H9 (cell line): ENCODE results near the gene DCUN1D5. TPM values are rescaled to one million over a fixed set of nuclear protein-coding genes. Genes with fewer than 3 reads are reported as not detected.

ENCODE experiments used
- DNase-seq: peaks from one replicate; pipeline ENCODE4 v3.0.0-alpha.2; 2017
- H2AFZ ChIP-seq: one replicate; pipeline ENCODE4 v1.6.1; 2013; ENCODE audit warnings: mild to moderate bottlenecking, low read length, control low read depth, moderate library complexity
- H2AK5ac ChIP-seq: 2 replicates; pipeline ENCODE4 v1.6.1; 2013; ENCODE audit warnings: low read length, control low read depth, mixed read lengths; ENCODE audit not compliant: insufficient read length
- H2BK120ac ChIP-seq: one replicate; pipeline ENCODE4 v1.6.1; 2013; ENCODE audit warnings: low read depth, mild to moderate bottlenecking, low read length, control low read depth, inconsistent platforms; ENCODE audit not compliant: poor library complexity, severe bottlenecking
- H2BK12ac ChIP-seq: 2 replicates; pipeline ENCODE4 v1.6.1; 2013; ENCODE audit warnings: low read length, control low read depth, mixed read lengths, low read depth; ENCODE audit not compliant: insufficient read length
- H2BK15ac ChIP-seq: 2 replicates; pipeline ENCODE4 v1.6.1; 2013; ENCODE audit warnings: low read depth, low read length, control low read depth
- H2BK20ac ChIP-seq: one replicate; pipeline ENCODE4 v1.6.1; 2013; ENCODE audit warnings: low read depth, mild to moderate bottlenecking, low read length, control low read depth, inconsistent platforms; ENCODE audit not compliant: poor library complexity, severe bottlenecking
- H2BK5ac ChIP-seq: 2 replicates; pipeline ENCODE4 v1.6.1; 2013; ENCODE audit warnings: low read length, control low read depth, mixed read lengths; ENCODE audit not compliant: insufficient read length
- H3K14ac ChIP-seq: 2 replicates; pipeline ENCODE4 v1.6.1; 2013; ENCODE audit warnings: low read length, control low read depth; ENCODE audit not compliant: insufficient read depth
- H3K18ac ChIP-seq: 2 replicates; pipeline ENCODE4 v1.6.1; 2013; ENCODE audit warnings: low read depth, mild to moderate bottlenecking, mixed read lengths, low read length, control low read depth; ENCODE audit not compliant: insufficient read length
- H3K23ac ChIP-seq: 2 replicates; pipeline ENCODE4 v1.6.1; 2013; ENCODE audit warnings: low read length, control low read depth, mixed read lengths, low read depth; ENCODE audit not compliant: insufficient read length
- H3K23me2 ChIP-seq: 2 replicates; pipeline ENCODE4 v1.6.1; 2013; ENCODE audit warnings: low read depth, mild to moderate bottlenecking, mixed read lengths, low read length, control low read depth; ENCODE audit not compliant: insufficient read length, poor library complexity, severe bottlenecking
- H3K27ac ChIP-seq: 2 replicates; pipeline ENCODE4 v1.5.1; 2013; ENCODE audit warnings: low read length, control low read depth, mixed read lengths, low read depth; ENCODE audit not compliant: insufficient read length
- H3K27me3 ChIP-seq: 2 replicates; pipeline ENCODE4 v1.6.1; 2013; ENCODE audit warnings: low read length, control low read depth, inconsistent platforms; ENCODE audit not compliant: insufficient read depth
- H3K4ac ChIP-seq: 2 replicates; pipeline ENCODE4 v1.6.1; 2013; ENCODE audit warnings: low read depth, mild to moderate bottlenecking, control low read depth, inconsistent platforms, low read length, moderate library complexity
- H3K4me1 ChIP-seq: 2 replicates; pipeline ENCODE4 v1.6.1; 2013; ENCODE audit warnings: low read length, control low read depth, inconsistent platforms; ENCODE audit not compliant: insufficient read depth
- H3K4me2 ChIP-seq: 2 replicates; pipeline ENCODE4 v1.6.1; 2013; ENCODE audit warnings: low read length, control low read depth, mixed read lengths; ENCODE audit not compliant: insufficient read length, insufficient read depth
- H3K56ac ChIP-seq: 2 replicates; pipeline ENCODE4 v1.6.1; 2013; ENCODE audit warnings: low read depth, mild to moderate bottlenecking, mixed read lengths, low read length, control low read depth; ENCODE audit not compliant: insufficient read length
- H3K79me1 ChIP-seq: 2 replicates; pipeline ENCODE4 v1.6.1; 2013; ENCODE audit warnings: low read depth, mild to moderate bottlenecking, moderate library complexity, low read length, control low read depth, inconsistent platforms; ENCODE audit not compliant: insufficient read depth, poor library complexity, severe bottlenecking
- H3K79me2 ChIP-seq: 2 replicates; pipeline ENCODE4 v1.6.1; 2013; ENCODE audit warnings: low read length, control low read depth, inconsistent platforms; ENCODE audit not compliant: insufficient read depth
- H3K9ac ChIP-seq: 2 replicates; pipeline ENCODE4 v1.6.1; 2013; ENCODE audit warnings: low read length, control low read depth, mixed read lengths; ENCODE audit not compliant: insufficient read length; ENCODE audit errors: extremely low read depth
- H3K9me3 ChIP-seq: one replicate; pipeline ENCODE4 v1.6.1; 2013; ENCODE audit warnings: low read depth, low read length, inconsistent platforms; ENCODE audit not compliant: control insufficient read depth
- H3T11ph ChIP-seq: one replicate; pipeline ENCODE4 v1.6.1; 2013; ENCODE audit warnings: mild to moderate bottlenecking, low read length, control low read depth, inconsistent platforms
- H4K20me1 ChIP-seq: one replicate; pipeline ENCODE4 v1.6.1; 2013; ENCODE audit not compliant: control insufficient read depth, insufficient read length, insufficient read depth
- H4K5ac ChIP-seq: 2 replicates; pipeline ENCODE4 v1.6.1; 2013; ENCODE audit warnings: low read depth, mild to moderate bottlenecking, mixed read lengths, low read length, control low read depth; ENCODE audit not compliant: insufficient read length
- H4K8ac ChIP-seq: replicated peaks from 2 replicates; pipeline ENCODE4 v1.6.1; 2013; ENCODE audit warnings: low read length, control low read depth, mixed read lengths, low read depth; ENCODE audit not compliant: insufficient read length
- H4K91ac ChIP-seq: 2 replicates; pipeline ENCODE4 v1.6.1; 2013; ENCODE audit warnings: low read depth, mild to moderate bottlenecking, moderate library complexity, mixed read lengths, low read length, control low read depth; ENCODE audit not compliant: insufficient read length
- H3K27ac Mint-ChIP-seq, 3 experiments: 2 replicates in 2 of 3; 3 replicates in 1 of 3; pipeline ENCODE4 v1.8.0; 2020 to 2021; ENCODE audit warnings: mixed read lengths in 3 of 3, mild to moderate bottlenecking in 1 of 3, moderate library complexity in 1 of 3
- H3K27me3 Mint-ChIP-seq: 2 replicates; pipeline ENCODE4 v1.8.0; 2021; ENCODE audit warnings: low read depth, mild to moderate bottlenecking, moderate library complexity, mixed read lengths
- H3K36me3 Mint-ChIP-seq, 3 experiments: 2 replicates in 2 of 3; 3 replicates in 1 of 3; pipeline ENCODE4 v1.8.0; 2020 to 2021; ENCODE audit warnings: low read depth in 3 of 3, mixed read lengths in 3 of 3; ENCODE audit not compliant: insufficient read depth in 1 of 3
- H3K4me1 Mint-ChIP-seq, 2 experiments: 2 replicates each; pipeline ENCODE4 v1.8.0; 2020; ENCODE audit warnings: mixed read lengths in 2 of 2
- H3K4me3 Mint-ChIP-seq, 2 experiments: 2 replicates in 1 of 2; 3 replicates in 1 of 2; pipeline ENCODE4 v1.8.0; 2020 to 2021; ENCODE audit warnings: mild to moderate bottlenecking in 2 of 2, mixed read lengths in 2 of 2, moderate library complexity in 1 of 2
- H3K9me3 Mint-ChIP-seq, 2 experiments: 2 replicates in 1 of 2; 3 replicates in 1 of 2; pipeline ENCODE4 v1.8.0; 2020; ENCODE audit warnings: mild to moderate bottlenecking in 2 of 2, mixed read lengths in 2 of 2, moderate library complexity in 1 of 2
- CTCF ChIP-seq: fragments of 200-600 bp; sonication (generic); conservative IDR thresholded peaks from 3 replicates; pipeline ENCODE4 v1.8.0; 2021; ENCODE audit warnings: antibody characterized with exemption, mild to moderate bottlenecking
- total RNA-seq: library from RNA; stranded (reverse); gene quantifications from 2 replicates; pipeline ENCODE4 v1.2.1, GENCODE V29; 2021

The DCUN1D5 gene
- total RNA-seq, 1 experiment from 2014 or later, result 86.7 TPM

- no peaks in the 10 kb centered on the region for H3K27me3 Mint-ChIP-seq
- no peak overlapping the region for H3K4ac ChIP-seq
- H3K79me2 ChIP-seq, result no peaks in the 10 kb centered on the region
- DNase-seq, result no peak
- no peaks in the 10 kb centered on the region for H3K9me3 ChIP-seq
- no peak overlapping the region for H2AFZ ChIP-seq
- H3K36me3 Mint-ChIP-seq, result no peaks in the 10 kb centered on the region
- no peak overlapping the region for H3K4me3 Mint-ChIP-seq
- no peak overlapping the region for H3T11ph ChIP-seq
- no peaks in the 10 kb centered on the region for H3K79me1 ChIP-seq
- H3K9ac ChIP-seq, result no peak overlapping the region
- no peaks in the 10 kb centered on the region for H3K27me3 ChIP-seq
- TF ChIP-seq CTCF, result no peak
- H3K27ac ChIP-seq, result no peak overlapping the region
- H3K56ac ChIP-seq, result no peak overlapping the region
- no peak overlapping the region for H2BK12ac ChIP-seq
- no peak overlapping the region for H3K18ac ChIP-seq
- H4K8ac ChIP-seq, result no peak overlapping the region
- no peaks in the 10 kb centered on the region for H4K20me1 ChIP-seq
- H3K23ac ChIP-seq, result no peak overlapping the region
- H2BK20ac ChIP-seq, result no peak overlapping the region
- H3K4me1 Mint-ChIP-seq, result no peaks in the 10 kb centered on the region
- H4K91ac ChIP-seq, result no peak overlapping the region
- H3K27ac Mint-ChIP-seq, result no peak overlapping the region
- no peaks in the 10 kb centered on the region for H3K9me3 Mint-ChIP-seq
- no peak overlapping the region for H2AK5ac ChIP-seq
- no peaks in the 10 kb centered on the region for H3K23me2 ChIP-seq
- no peak overlapping the region for H4K5ac ChIP-seq
- H2BK5ac ChIP-seq, result no peak overlapping the region
- no peak overlapping the region for H2BK15ac ChIP-seq
- no peak overlapping the region for H3K4me2 ChIP-seq
- no peak overlapping the region for H3K14ac ChIP-seq
- no peak overlapping the region for H2BK120ac ChIP-seq
- no peaks in the 10 kb centered on the region for H3K4me1 ChIP-seq
These were observed 44.1 kb downstream of the DCUN1D5 start for GRCh38 chr11:103047837-103048236.
